Measurements from ENCODE around the gene CDH13.

- no peak for TF ChIP-seq POLR2AphosphoS5 (IDR thresholded peaks at IDR 0.05; ENCODE audit: borderline replicate concordance, low read depth, low read length)
- no peak for TF ChIP-seq EZH2 (IDR thresholded peaks at IDR 0.05)
- TF ChIP-seq FOXP2 (optimal IDR thresholded peaks at IDR 0.05; ENCODE audit: control extremely low read depth, extremely low read length, insufficient read depth) = no peak
These were observed 28.4 kb downstream of the CDH13 start for GRCh38 chr16:82655072-82655714.

Measured in SK-N-MC (cell line).